Tibial nerve (tissue), 3 donors: Measurements from ENCODE around the gene FRMPD2.

ENCODE experiments used
- POLR2A ChIP-seq, 2 donors: fragments of 450-650 bp; IDR thresholded peaks; one replicate each; pipeline ENCODE4 v1.6.1; 2017; ENCODE audit warnings: antibody characterized with exemption in 2 of 2, mild to moderate bottlenecking in 2 of 2, moderate library complexity in 2 of 2
- TF ChIP-seq, protein P1 (sequence below), 5 experiments: fragments of 200-600 bp in 3 of 5; fragments of 450-650 bp in 2 of 5; sonication (generic) in 3 of 5; IDR thresholded peaks; one replicate each; pipeline ENCODE4 v1.5.1; 2016 to 2019; ENCODE audit warnings: antibody characterized with exemption in 5 of 5, mild to moderate bottlenecking in 3 of 5, moderate library complexity in 2 of 5

GRCh38 chr10:48257407-48257961, 17.0 kb downstream of the FRMPD2 start:
- TF ChIP-seq, protein P1, sequence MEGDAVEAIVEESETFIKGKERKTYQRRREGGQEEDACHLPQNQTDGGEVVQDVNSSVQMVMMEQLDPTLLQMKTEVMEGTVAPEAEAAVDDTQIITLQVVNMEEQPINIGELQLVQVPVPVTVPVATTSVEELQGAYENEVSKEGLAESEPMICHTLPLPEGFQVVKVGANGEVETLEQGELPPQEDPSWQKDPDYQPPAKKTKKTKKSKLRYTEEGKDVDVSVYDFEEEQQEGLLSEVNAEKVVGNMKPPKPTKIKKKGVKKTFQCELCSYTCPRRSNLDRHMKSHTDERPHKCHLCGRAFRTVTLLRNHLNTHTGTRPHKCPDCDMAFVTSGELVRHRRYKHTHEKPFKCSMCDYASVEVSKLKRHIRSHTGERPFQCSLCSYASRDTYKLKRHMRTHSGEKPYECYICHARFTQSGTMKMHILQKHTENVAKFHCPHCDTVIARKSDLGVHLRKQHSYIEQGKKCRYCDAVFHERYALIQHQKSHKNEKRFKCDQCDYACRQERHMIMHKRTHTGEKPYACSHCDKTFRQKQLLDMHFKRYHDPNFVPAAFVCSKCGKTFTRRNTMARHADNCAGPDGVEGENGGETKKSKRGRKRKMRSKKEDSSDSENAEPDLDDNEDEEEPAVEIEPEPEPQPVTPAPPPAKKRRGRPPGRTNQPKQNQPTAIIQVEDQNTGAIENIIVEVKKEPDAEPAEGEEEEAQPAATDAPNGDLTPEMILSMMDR (IDR thresholded peaks at IDR 0.05): no peak
- TF ChIP-seq POLR2A (IDR thresholded peaks at IDR 0.05): no peak
